ENCODE data around the gene OR6X1. TPM values are rescaled to one million over a fixed set of nuclear protein-coding genes. Genes with fewer than 3 reads are reported as not detected.

Gene OR6X1
- total RNA-seq, 1 experiment from 2014 or later: not detected

GRCh38 chr11:123773026-123773425 is 18.7 kb upstream of the OR6X1 start:
- Histone ChIP-seq H3K27ac (ENCODE audit: insufficient read length, low read depth, low read length) (no peak overlapping the region), H2BK5ac (ENCODE audit: insufficient read length, low read length) (no peak overlapping the region), H3T11ph (ENCODE audit: low read length) (no peak overlapping the region), H3K27me3 (ENCODE audit: insufficient read depth, low read length) (no peaks in the 10 kb centered on the region), H2BK12ac (ENCODE audit: insufficient read length, low read depth, low read length) (no peak overlapping the region), H2BK15ac (ENCODE audit: low read depth, low read length) (no peak overlapping the region), H3K4me1 (ENCODE audit: insufficient read depth, low read length) (peaks cover 4% of the 10 kb centered on the region; the same call in 1 of the 2 replicates), H3K56ac (ENCODE audit: insufficient read length, low read depth, low read length) (no peak overlapping the region), H3K4me2 (ENCODE audit: insufficient read depth, insufficient read length, low read length) (no peak overlapping the region), H4K5ac (ENCODE audit: insufficient read length, low read depth, low read length) (no peak overlapping the region), H2AFZ (ENCODE audit: low read length) (no peak overlapping the region), H2AK5ac (ENCODE audit: insufficient read length, low read length) (no peak overlapping the region), H3K18ac (ENCODE audit: insufficient read length, low read depth, low read length) (no peak overlapping the region), H3K9ac (ENCODE audit: extremely low read depth, insufficient read length, low read length) (no peak overlapping the region), H4K91ac (ENCODE audit: insufficient read length, low read depth, low read length) (no peak overlapping the region), H2BK120ac (ENCODE audit: low read depth, low read length, poor library complexity, severe bottlenecking) (no peak overlapping the region), H3K23ac (ENCODE audit: insufficient read length, low read depth, low read length) (no peak overlapping the region), H2BK20ac (ENCODE audit: low read depth, low read length, poor library complexity, severe bottlenecking) (no peak overlapping the region), H3K9me3 (ENCODE audit: control insufficient read depth, low read depth, low read length) (no peaks in the 10 kb centered on the region), H3K79me1 (ENCODE audit: insufficient read depth, low read depth, low read length, poor library complexity, severe bottlenecking) (no peaks in the 10 kb centered on the region), H3K23me2 (ENCODE audit: insufficient read length, low read depth, low read length, poor library complexity, severe bottlenecking) (no peaks in the 10 kb centered on the region), H4K8ac (replicated peaks; ENCODE audit: insufficient read length, low read depth, low read length) (no peak overlapping the region), H4K20me1 (ENCODE audit: control insufficient read depth, insufficient read depth, insufficient read length) (no peaks in the 10 kb centered on the region), H3K79me2 (ENCODE audit: insufficient read depth, low read length) (no peaks in the 10 kb centered on the region), H3K14ac (ENCODE audit: insufficient read depth, low read length) (no peak overlapping the region), H3K4ac (ENCODE audit: low read depth, low read length) (no peak overlapping the region)
- Mint-ChIP-seq H3K4me1 (peaks cover 52 to 61% of the 10 kb centered on the region in 2 experiments), H3K27me3 (ENCODE audit: low read depth) (no peaks in the 10 kb centered on the region), H3K4me3 (no peak overlapping the region), H3K27ac (peak overlapping the region; percentile 22 to 99 (median 96); a peak in 4 of 7 replicates), H3K9me3 (peaks cover 8 to 10% of the 10 kb centered on the region in 2 experiments), H3K36me3 (ENCODE audit: insufficient read depth in 1 of 3, low read depth in 3 of 3) (peaks cover under 1 to 29% (median 21%) of the 10 kb centered on the region in 3 experiments)
- WGBS (ENCODE audit: extremely low coverage, insufficient read length, low lambda C conversion rate): no CpG with 5 or more reads among the region's 2 CpGs
- DNase-seq: no peak
- no peak; the same call in 2 of the 3 replicates for TF ChIP-seq CTCF (conservative IDR thresholded peaks at IDR 0.05)
